OCI-LY7 (cell line): ENCODE results near the gene HIVEP3. TPM values are rescaled to one million over a fixed set of nuclear protein-coding genes. Genes with fewer than 3 reads are reported as not detected.

Source experiments
- BruUV-seq: library from RNA; stranded (reverse); fragments of 400-500 nt; replicated peaks from 2 replicates; lab custom pipeline; 2021; lab: Mats Ljungman, UMichigan
- CTCF ChIA-PET: fragments of 300-600 bp; sonication (Branson Sonifier 250); formaldehyde crosslinking; loops from one replicate; lab custom pipeline; 2022; ENCODE audit warnings: antibody characterized with exemption; ENCODE audit not compliant: unreplicated experiment; lab: Charles Lee
- POLR2A ChIA-PET: fragments of 300-600 bp; sonication (Branson Sonifier 250); formaldehyde crosslinking; loops from one replicate; lab custom pipeline; 2022; ENCODE audit warnings: antibody characterized with exemption; lab: Charles Lee
- DNase-seq: peaks from one replicate; pipeline ENCODE4 v3.0.0-alpha.2; 2015; ENCODE audit warnings: low spot score
- H2AFZ ChIP-seq: fragments of 200-600 bp; sonication (generic), shearing (Covaris generic); 2 replicates; pipeline ENCODE4 v1.6.1; 2014; ENCODE audit warnings: mild to moderate bottlenecking, antibody characterized with exemption, low read length, moderate library complexity
- H3K27ac ChIP-seq: fragments of 200-600 bp; sonication (generic); 2 replicates; pipeline ENCODE4 v1.5.1; 2014; ENCODE audit warnings: mixed run types, low read depth, mild to moderate bottlenecking, moderate library complexity, low read length, inconsistent platforms; ENCODE audit not compliant: poor library complexity, severe bottlenecking
- H3K36me3 ChIP-seq: fragments of 200-600 bp; sonication (generic); 2 replicates; pipeline ENCODE4 v1.6.1; 2014; ENCODE audit warnings: mild to moderate bottlenecking, antibody characterized with exemption, low read length, moderate library complexity, mixed read lengths; ENCODE audit not compliant: insufficient read depth
- H3K4me1 ChIP-seq: fragments of 200-600 bp; sonication (generic); 2 replicates; pipeline ENCODE4 v1.5.1; 2014; ENCODE audit warnings: mild to moderate bottlenecking, low read length; ENCODE audit not compliant: insufficient read depth, poor library complexity, severe bottlenecking
- H3K4me2 ChIP-seq: fragments of 200-600 bp; sonication (generic); 2 replicates; pipeline ENCODE4 v1.6.1; 2014; ENCODE audit warnings: mild to moderate bottlenecking, low read length
- H3K4me3 ChIP-seq: fragments of 200-600 bp; sonication (generic); 2 replicates; pipeline ENCODE4 v1.5.1; 2014; ENCODE audit warnings: mild to moderate bottlenecking, low read depth, low read length; ENCODE audit not compliant: poor library complexity, severe bottlenecking
- H3K79me2 ChIP-seq: fragments of 200-600 bp; sonication (generic); 2 replicates; pipeline ENCODE4 v1.6.1; 2016; ENCODE audit warnings: low read depth, mild to moderate bottlenecking, low read length, moderate library complexity, mixed read lengths; ENCODE audit not compliant: insufficient read depth
- H3K9me2 ChIP-seq: fragments of 200-600 bp; sonication (generic); 2 replicates; pipeline ENCODE4 v1.6.1; 2016; ENCODE audit warnings: mild to moderate bottlenecking, low read length, mixed read lengths; ENCODE audit not compliant: insufficient read depth
- H3K9me3 ChIP-seq: fragments of 200-600 bp; sonication (generic); 2 replicates; pipeline ENCODE4 v1.6.1; 2014; ENCODE audit warnings: mild to moderate bottlenecking, mixed run types, low read length, mixed read lengths
- H4K20me1 ChIP-seq: fragments of 200-600 bp; sonication (generic); 2 replicates; pipeline ENCODE4 v1.6.1; 2014; ENCODE audit warnings: mild to moderate bottlenecking, antibody characterized with exemption, low read length, moderate library complexity, mixed read lengths; ENCODE audit not compliant: insufficient read depth
- CTCF ChIP-seq: fragments of 200-600 bp; sonication (generic); conservative IDR thresholded peaks from 2 replicates; pipeline ENCODE4 v1.5.1; 2014; ENCODE audit warnings: mild to moderate bottlenecking, antibody characterized with exemption, low read length, moderate library complexity, mixed read lengths
- EZH2phosphoT487 ChIP-seq: fragments of 200-600 bp; sonication (generic); IDR thresholded peaks from 2 replicates; pipeline ENCODE4 v1.6.1; 2018; ENCODE audit warnings: low read depth, borderline replicate concordance, mild to moderate bottlenecking, mixed run types, antibody characterized with exemption, low read length, moderate library complexity, mixed read lengths
- intact Hi-C: fragments of 100-400 bp; cut with micrococcal nuclease; formaldehyde crosslinking; loops from one replicate; pipeline ENCODE4 v1.10.0; 2022; ENCODE audit not compliant: unreplicated experiment
- total RNA-seq, 2 experiments: library from RNA; depleted of rRNA in 1 of 2; stranded (reverse); fragments of >200 nt in 1 of 2; shearing (Covaris generic) in 1 of 2; gene quantifications; 2 replicates each; pipeline ENCODE4 v1.2.3, GENCODE V29; 2014 to 2022

HIVEP3 gene
- total RNA-seq, 2 experiments from 2014 or later: 0.53 to 0.60 TPM

- BruUV-seq: no TSS peak
- TF ChIP-seq CTCF (no peak), EZH2phosphoT487 (no peak)
- DNase-seq: no peak
- H3K4me3 ChIP-seq: no peak overlapping the region
- no peak overlapping the region for H2AFZ ChIP-seq
- no peaks in the 10 kb centered on the region for H3K36me3 ChIP-seq
- ChIA-PET CTCF (no interaction called here), POLR2A (no interaction called here)
- H3K4me1 ChIP-seq: peaks cover 18% of the 10 kb centered on the region
- no peaks in the 10 kb centered on the region for H3K9me3 ChIP-seq
- H3K27ac ChIP-seq: no peak overlapping the region
- no peaks in the 10 kb centered on the region for H3K79me2 ChIP-seq
- H4K20me1 ChIP-seq: no peaks in the 10 kb centered on the region
- H3K4me2 ChIP-seq: no peak overlapping the region
- no peaks in the 10 kb centered on the region for H3K9me2 ChIP-seq
- intact Hi-C loops: no loop called here
Measured at GRCh38 chr1:41678111-41678878, 240.4 kb downstream of the HIVEP3 start.

- CTCF ChIA-PET: no interaction called here
- Histone ChIP-seq H3K4me3 (no peak overlapping the region), H3K27ac (no peak overlapping the region), H4K20me1 (no peaks in the 10 kb centered on the region), H3K4me1 (peaks cover 23% of the 10 kb centered on the region), H3K9me3 (no peaks in the 10 kb centered on the region), H3K36me3 (no peaks in the 10 kb centered on the region), H3K9me2 (no peaks in the 10 kb centered on the region), H3K4me2 (no peak overlapping the region), H2AFZ (no peak overlapping the region), H3K79me2 (no peaks in the 10 kb centered on the region)
- DNase-seq: no peak
- TF ChIP-seq CTCF: no peak
- no peak for TF ChIP-seq EZH2phosphoT487
- POLR2A ChIA-PET: no interaction called here
- BruUV-seq: no TSS peak
- intact Hi-C loops: no loop called here
Measured at GRCh38 chr1:41677620-41678019, 241.1 kb downstream of the HIVEP3 start.

GRCh38 chr1:41675401-41675800, 243.3 kb downstream of the HIVEP3 start:
- Histone ChIP-seq H3K36me3 (no peaks in the 10 kb centered on the region), H4K20me1 (no peaks in the 10 kb centered on the region), H3K79me2 (no peaks in the 10 kb centered on the region), H3K27ac (no peak overlapping the region), H3K4me3 (no peak overlapping the region), H3K9me2 (no peaks in the 10 kb centered on the region), H3K4me2 (no peak overlapping the region), H3K9me3 (no peaks in the 10 kb centered on the region), H2AFZ (no peak overlapping the region), H3K4me1 (peaks cover 36% of the 10 kb centered on the region)
- ChIA-PET POLR2A (no interaction called here), CTCF (no interaction called here)
- intact Hi-C loops: no loop called here
- no peak for TF ChIP-seq CTCF
- TF ChIP-seq EZH2phosphoT487: no peak
- no peak for DNase-seq
- no TSS peak for BruUV-seq
